OCI-LY3 (cell line): ENCODE data around the gene CFHR5.

ENCODE experiments used
- H2AFZ ChIP-seq: fragments of 200-600, 300-600 bp; shearing (Covaris generic); 2 replicates; pipeline ENCODE4 v1.6.0; 2014; ENCODE audit warnings: antibody characterized with exemption, low read depth, low read length
- H3K27ac ChIP-seq: fragments of 200-600, 300-600 bp; sonication (generic); 2 replicates; pipeline ENCODE4 v1.5.1; 2014; ENCODE audit warnings: mild to moderate bottlenecking, low read length, moderate library complexity, mixed read lengths
- H3K27me3 ChIP-seq: fragments of 200-600, 300-600 bp; sonication (generic); 2 replicates; pipeline ENCODE4 v1.6.1; 2014; ENCODE audit warnings: low read depth, low read length, mixed read lengths
- H3K36me3 ChIP-seq: fragments of 200-600, 300-600 bp; sonication (generic); replicated peaks from 2 replicates; pipeline ENCODE3; 2014; ENCODE audit warnings: low read depth, low read length, mixed read lengths
- H3K4me1 ChIP-seq: fragments of 300-600, 200-600 bp; sonication (generic); 2 replicates; pipeline ENCODE4 v1.6.1; 2014; ENCODE audit warnings: low read length, mixed read lengths
- H3K4me2 ChIP-seq: fragments of 200-600, 300-600 bp; sonication (generic); 2 replicates; pipeline ENCODE4 v1.6.1; 2014; ENCODE audit warnings: low read length, mixed read lengths
- H3K4me3 ChIP-seq: fragments of 300-600, 200-600 bp; sonication (generic); 2 replicates; pipeline ENCODE4 v1.5.1; 2014; ENCODE audit warnings: antibody characterized with exemption, mild to moderate bottlenecking, low read length, moderate library complexity
- H3K79me2 ChIP-seq: fragments of 300-600, 200-600 bp; shearing (Covaris generic); 2 replicates; pipeline ENCODE4 v1.6.1; 2014; ENCODE audit warnings: mild to moderate bottlenecking, low read length, mixed read lengths
- H3K9ac ChIP-seq: fragments of 300-600, 200-600 bp; shearing (Covaris generic); 2 replicates; pipeline ENCODE4 v1.6.0; 2014; ENCODE audit warnings: mild to moderate bottlenecking, low read length, moderate library complexity
- H3K9me3 ChIP-seq: fragments of 200-600, 300-600 bp; shearing (Covaris generic); 2 replicates; pipeline ENCODE4 v1.6.1; 2014; ENCODE audit warnings: low read length, mixed read lengths; ENCODE audit not compliant: insufficient read depth
- H4K20me1 ChIP-seq: fragments of 200-600, 300-600 bp; sonication (generic); 2 replicates; pipeline ENCODE4 v1.6.1; 2016; ENCODE audit warnings: low read length, mixed read lengths; ENCODE audit not compliant: insufficient read depth
- EZH2phosphoT487 ChIP-seq: fragments of 200-600 bp; shearing (Covaris generic); IDR thresholded peaks from 2 replicates; pipeline ENCODE4 v1.6.1; 2018; ENCODE audit warnings: antibody characterized with exemption, mixed run types, low read depth
- TF ChIP-seq, protein P1 (sequence below): fragments of 200-600, 300-600 bp; sonication (generic); IDR thresholded peaks from 2 replicates; pipeline ENCODE4 v1.5.1; 2014; ENCODE audit warnings: antibody characterized with exemption, low read length, low read depth

The CFHR5 gene

DNA sequence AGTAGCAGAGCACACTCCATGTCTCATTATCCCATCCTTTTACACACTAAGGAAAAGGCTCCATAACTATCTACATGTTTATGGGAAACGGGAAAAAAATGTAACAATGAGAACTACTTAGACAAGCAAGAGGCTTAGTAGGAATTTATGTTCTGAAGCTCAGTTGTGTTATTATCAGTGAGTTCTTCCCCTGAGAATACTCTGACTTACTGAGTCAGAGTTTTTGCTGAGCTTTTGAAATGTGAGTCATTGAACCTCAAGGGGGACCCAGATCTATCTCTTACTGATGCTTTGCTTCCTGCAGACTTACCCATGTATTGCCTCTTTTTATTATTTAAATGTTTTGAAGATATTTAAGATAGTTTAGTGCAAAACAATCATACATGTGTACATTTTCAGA is 20.1 kb downstream of the CFHR5 start:
- no peaks in the 10 kb centered on the region for H3K36me3 ChIP-seq
- no peak overlapping the region for H3K27ac ChIP-seq
- H3K4me3 ChIP-seq, result no peak overlapping the region
- no peaks in the 10 kb centered on the region for H3K4me1 ChIP-seq
- no peaks in the 10 kb centered on the region for H3K79me2 ChIP-seq
- TF ChIP-seq, protein P1, sequence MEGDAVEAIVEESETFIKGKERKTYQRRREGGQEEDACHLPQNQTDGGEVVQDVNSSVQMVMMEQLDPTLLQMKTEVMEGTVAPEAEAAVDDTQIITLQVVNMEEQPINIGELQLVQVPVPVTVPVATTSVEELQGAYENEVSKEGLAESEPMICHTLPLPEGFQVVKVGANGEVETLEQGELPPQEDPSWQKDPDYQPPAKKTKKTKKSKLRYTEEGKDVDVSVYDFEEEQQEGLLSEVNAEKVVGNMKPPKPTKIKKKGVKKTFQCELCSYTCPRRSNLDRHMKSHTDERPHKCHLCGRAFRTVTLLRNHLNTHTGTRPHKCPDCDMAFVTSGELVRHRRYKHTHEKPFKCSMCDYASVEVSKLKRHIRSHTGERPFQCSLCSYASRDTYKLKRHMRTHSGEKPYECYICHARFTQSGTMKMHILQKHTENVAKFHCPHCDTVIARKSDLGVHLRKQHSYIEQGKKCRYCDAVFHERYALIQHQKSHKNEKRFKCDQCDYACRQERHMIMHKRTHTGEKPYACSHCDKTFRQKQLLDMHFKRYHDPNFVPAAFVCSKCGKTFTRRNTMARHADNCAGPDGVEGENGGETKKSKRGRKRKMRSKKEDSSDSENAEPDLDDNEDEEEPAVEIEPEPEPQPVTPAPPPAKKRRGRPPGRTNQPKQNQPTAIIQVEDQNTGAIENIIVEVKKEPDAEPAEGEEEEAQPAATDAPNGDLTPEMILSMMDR, result no peak
- TF ChIP-seq EZH2phosphoT487, result no peak
- H3K27me3 ChIP-seq, result no peaks in the 10 kb centered on the region
- H3K9ac ChIP-seq, result no peak overlapping the region
- no peaks in the 10 kb centered on the region for H3K9me3 ChIP-seq
- H2AFZ ChIP-seq, result no peak overlapping the region
- H3K4me2 ChIP-seq, result no peak overlapping the region
- H4K20me1 ChIP-seq, result no peaks in the 10 kb centered on the region

DNA sequence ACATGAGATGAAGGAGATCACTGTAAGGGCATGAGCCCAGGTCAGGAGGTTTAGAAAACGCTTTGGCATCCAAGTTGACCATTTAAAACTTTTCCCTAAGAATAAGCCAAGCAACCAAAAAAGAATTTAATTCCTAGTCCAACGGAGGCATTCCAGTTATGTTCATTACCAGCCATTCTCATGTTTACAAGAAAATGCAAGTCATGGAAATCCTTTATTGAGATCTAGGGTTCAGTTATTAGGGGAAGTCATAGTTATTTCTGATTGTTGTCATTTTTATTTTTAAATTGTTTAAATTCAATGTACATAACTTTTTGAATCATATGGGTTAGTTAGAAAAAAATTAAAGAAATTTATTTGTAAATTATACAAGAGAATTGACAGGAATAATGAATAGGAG is 24.5 kb downstream of the CFHR5 start:
- H3K36me3 ChIP-seq, result no peaks in the 10 kb centered on the region

DNA sequence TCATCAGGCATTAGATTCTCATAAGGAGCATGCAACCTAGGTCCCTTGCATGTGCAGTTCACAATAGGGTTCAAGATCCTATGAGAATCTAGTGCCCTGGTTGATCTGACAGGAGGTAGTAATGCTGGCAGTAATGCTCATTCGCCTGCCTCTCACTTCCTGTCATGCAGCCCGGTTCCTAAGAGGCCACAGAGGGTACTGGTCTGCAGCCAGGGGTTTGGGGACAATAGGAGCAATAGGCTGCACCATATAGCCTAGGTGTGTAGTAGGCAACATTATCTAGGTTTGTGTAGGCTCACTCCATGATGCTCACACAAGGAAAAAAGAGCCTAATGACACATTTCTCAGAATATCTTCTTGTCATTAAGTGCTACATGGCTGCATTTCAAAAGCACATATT is 25.8 kb downstream of the CFHR5 start:
- H3K4me3 ChIP-seq, result no peak overlapping the region
- no peak for TF ChIP-seq EZH2phosphoT487
- TF ChIP-seq, protein P1, result no peak
- H3K9me3 ChIP-seq, result no peaks in the 10 kb centered on the region
- no peak overlapping the region for H3K27ac ChIP-seq
- H3K4me1 ChIP-seq, result no peaks in the 10 kb centered on the region
- H3K9ac ChIP-seq, result no peak overlapping the region
- no peak overlapping the region for H2AFZ ChIP-seq
- no peaks in the 10 kb centered on the region for H3K79me2 ChIP-seq
- H4K20me1 ChIP-seq, result no peaks in the 10 kb centered on the region
- no peak overlapping the region for H3K4me2 ChIP-seq
- H3K27me3 ChIP-seq, result no peaks in the 10 kb centered on the region
- no peaks in the 10 kb centered on the region for H3K36me3 ChIP-seq

More for the DNA sequence above, 24.5 kb downstream of the CFHR5 start:
- H3K4me2 ChIP-seq, result no peak overlapping the region
- TF ChIP-seq, protein P1, result no peak
- no peak for TF ChIP-seq EZH2phosphoT487
- H2AFZ ChIP-seq, result no peak overlapping the region
- no peaks in the 10 kb centered on the region for H3K79me2 ChIP-seq
- H3K4me3 ChIP-seq, result no peak overlapping the region
- H3K27ac ChIP-seq, result no peak overlapping the region
- H3K9ac ChIP-seq, result no peak overlapping the region
- no peaks in the 10 kb centered on the region for H3K4me1 ChIP-seq
- H3K9me3 ChIP-seq, result no peaks in the 10 kb centered on the region
- H4K20me1 ChIP-seq, result no peaks in the 10 kb centered on the region
- no peaks in the 10 kb centered on the region for H3K27me3 ChIP-seq

DNA sequence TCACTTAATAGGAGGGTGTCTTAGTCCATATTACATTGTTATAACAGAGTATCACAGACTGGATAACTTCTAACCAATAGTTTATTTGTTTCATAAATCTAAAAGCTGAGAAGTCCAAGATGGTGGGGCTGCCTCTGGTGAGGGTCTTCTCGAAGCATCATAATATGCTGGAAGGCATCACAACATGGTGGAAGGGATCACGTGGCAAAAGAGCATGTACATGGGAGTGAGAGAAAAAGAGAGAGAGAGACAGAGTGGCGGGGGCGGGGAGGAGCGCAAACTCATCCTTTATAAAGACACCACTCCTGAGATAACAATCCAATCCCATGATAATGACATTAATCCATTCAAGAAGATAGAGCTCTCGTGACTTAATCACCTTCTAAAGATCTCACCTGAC is 31.5 kb downstream of the CFHR5 start:
- Histone ChIP-seq H4K20me1 (no peaks in the 10 kb centered on the region), H3K9ac (no peak overlapping the region), H3K4me3 (no peak overlapping the region), H3K79me2 (no peaks in the 10 kb centered on the region), H3K9me3 (peaks cover 5% of the 10 kb centered on the region; the same call in 1 of the 2 replicates), H3K27ac (no peak overlapping the region), H3K4me1 (no peaks in the 10 kb centered on the region), H3K36me3 (no peaks in the 10 kb centered on the region), H3K27me3 (no peaks in the 10 kb centered on the region), H2AFZ (0 out of 2 replicates have a peak overlapping the region, but pooled peaks have one; percentile 17), H3K4me2 (no peak overlapping the region)
- TF ChIP-seq, protein P1, result no peak
